ENCODE measurements around the gene WDR27.
A peak's percentile ranks its signal among the peaks of the same experiment; 100 is the strongest.
"Not testable (repeated sequence)": the region's sequence is repeated elsewhere in the genome, so short reads cannot be mapped to it uniquely, and the experiment has no call there.

The WDR27 gene

DNA sequence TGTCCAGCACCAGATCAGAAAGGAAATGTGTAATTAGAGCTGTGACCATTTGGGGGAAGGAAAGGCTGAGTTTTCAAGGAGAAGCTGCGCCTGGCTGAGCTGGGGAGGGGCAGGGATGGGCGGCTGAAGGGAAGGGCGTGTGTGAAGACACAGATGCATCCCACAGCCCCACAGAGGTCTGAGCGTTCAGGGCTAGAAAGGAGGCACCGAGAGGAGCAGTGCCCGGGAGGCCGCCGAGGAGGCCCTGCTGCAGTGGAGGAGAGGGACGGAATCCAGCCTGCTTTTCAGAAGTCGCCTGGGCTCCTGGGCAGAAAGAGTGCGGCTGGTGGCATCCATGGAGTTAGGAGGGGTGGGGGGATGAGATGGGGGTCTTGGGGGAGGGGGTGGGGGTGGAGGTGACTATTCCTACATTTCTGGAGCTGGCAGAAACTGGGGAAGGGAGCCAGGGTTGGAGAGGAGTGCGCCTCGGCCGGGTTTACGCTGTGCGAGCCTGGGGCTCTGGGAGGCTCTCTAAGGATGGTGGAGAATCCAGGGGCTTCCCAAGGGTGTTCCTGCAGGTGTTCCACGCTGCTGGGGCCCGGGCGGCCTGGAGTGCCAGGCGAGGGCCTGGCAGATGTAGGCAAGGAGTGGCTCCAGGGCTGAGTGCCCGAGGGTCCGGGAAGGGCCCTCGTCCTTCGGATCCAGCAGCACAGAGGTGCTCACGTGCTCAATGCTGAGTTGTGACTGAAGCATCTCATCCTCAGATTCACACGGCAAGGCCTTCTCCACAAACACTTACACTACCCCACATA, 41.8 kb downstream of the WDR27 start:
- DNase-seq = no peak

DNA sequence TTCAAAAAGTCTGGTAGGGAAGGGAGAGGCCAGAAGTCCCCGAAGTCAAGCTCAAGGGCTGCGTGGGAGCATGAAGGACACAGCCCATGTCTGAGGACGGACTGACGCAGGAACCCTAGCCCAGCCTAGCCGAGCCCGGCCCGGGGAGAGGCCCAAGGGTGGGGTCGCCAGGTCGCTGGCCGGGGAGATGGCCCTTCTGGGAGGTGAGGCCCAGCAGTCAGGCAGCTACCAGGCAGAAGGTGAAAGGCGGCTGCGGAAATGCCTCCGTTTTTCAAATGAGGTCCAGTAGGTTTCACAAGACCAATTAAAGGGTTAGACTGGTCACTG, 44.6 kb downstream of the WDR27 start:
- DNase-seq = no peak

DNA sequence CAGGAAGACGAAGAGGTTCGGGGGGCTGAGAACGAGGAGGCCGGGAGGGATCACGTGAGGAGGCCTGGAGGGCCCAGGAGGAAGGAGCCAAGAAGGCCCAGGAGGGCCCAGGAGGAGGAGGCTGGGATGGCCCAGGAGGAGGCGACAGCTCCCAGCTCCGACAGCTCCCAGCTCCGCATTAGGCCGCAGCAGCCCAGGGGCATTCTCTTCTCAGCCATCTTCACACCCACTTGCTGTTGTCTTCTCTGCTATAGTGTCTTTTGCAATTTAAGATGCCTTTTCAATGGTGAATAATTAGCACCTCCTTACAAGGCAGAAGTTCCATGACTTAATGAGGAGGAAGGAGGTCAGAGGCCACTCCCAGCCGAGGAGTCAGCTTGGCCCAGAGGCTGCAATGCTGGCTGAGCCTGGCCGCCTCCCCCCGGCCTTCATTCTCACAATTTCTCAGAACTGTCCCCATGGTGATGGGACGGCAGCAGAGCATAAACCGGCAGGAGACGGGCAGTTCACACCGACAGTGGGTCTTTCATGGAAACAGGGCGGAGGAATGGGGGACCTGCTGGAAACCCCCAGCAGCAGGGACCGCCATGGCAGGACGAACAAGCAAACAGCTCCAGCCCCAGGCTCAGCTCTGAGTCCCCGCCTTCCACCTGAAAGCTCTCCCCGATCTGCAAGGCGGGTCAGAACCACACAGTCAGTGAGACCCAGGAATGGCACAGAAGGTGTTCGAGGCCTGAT, 45.1 kb downstream of the WDR27 start:
- DNase-seq = no peak

DNA sequence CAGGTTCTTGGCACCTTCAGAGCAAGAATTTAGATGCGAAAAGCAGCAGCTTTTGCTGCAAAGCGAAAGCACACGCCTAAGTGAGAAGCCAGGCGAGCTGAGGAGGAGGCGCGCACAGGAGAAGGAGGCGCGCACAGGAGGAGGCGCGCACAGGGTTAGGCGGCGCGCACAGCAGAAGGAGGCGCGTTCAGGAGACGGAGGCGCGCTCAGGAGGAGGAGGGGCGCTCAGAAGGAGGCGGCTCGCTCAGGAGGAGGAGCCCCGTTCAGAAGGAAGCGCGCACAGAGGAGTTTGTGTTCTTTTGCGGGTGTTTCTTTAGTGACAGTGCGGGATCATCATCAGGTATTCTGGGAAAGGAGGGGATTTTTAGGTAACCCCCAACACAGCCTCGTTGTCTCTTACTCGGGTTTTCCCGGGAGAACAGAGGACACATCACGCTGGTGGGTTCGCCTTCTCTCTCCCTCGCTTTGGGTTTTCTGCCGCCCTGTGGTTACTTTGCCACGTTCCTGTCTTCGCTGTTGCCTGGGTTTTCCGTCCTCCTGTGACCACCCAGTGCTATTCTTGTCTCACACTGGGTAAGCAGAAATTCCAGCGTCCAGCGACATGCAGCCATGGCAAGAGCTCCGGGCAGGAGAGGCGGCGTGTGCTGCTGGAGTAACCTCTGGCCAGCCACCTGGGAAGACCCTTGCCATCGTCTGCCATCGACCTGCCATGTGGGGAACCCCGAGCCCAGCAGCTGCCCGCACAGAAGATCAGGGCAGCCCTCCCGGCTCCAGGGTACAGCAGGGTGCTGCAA, 47.0 kb downstream of the WDR27 start:
- peak; percentile 77 for DNase-seq

DNA sequence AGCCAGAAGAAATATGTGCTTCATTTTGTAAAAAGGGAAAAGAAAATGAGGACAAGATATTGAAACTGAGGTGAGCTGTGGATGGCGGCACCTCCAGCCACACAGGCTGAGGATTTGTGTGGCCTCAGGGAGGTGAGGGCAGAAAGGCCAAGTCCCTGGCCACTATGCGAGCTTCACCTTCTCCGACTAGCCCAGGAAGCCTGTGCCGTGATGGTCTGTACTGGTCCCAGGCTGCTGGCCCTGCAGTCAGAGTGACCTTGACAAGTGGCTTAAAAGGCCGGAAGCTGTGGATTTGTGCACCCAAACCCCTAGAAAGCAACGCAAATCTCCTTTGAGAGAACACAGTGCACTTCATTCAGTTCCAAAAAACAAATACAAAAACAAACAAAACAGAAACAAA, 48.1 kb downstream of the WDR27 start:
- no peak for DNase-seq

DNA sequence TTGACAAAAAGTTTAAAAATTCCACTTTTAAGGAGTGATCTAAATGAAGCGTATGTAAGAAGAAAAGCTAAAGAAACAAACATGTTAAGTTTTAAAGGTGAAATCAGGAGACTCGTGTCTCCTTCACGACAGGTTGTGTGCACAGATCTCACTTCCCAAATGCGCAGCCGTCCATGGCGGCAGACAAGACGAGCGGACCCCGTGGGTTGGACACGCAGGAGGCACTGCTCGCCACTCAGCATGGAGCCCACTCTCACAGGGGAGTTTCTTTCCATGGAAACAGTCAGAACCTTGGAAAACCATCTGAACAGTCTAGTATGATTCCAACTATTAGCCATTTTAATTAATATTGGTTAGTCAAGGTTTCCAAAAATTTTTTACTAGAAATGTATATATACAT, 48.9 kb downstream of the WDR27 start:
- DNase-seq = no peak

DNA sequence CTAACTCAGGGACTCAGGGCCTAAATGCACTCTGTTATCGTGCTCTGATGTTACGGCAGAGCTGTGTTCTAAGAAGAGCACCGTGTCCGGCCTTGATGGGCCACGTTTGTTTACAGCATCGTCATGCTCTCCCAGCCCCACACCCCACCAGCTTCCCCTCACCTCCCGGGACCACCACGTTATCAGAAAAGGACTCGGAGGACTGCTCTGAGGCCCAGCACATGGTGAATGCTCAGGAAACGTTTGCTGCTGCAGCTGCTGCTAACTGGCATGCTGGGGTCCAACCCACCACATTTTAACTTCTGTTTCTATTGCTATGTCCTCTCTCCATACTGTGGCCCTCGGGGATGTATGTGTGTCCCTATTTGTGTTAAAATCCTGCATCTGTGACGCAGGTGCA, 50.3 kb downstream of the WDR27 start:
- DNase-seq = no peak

DNA sequence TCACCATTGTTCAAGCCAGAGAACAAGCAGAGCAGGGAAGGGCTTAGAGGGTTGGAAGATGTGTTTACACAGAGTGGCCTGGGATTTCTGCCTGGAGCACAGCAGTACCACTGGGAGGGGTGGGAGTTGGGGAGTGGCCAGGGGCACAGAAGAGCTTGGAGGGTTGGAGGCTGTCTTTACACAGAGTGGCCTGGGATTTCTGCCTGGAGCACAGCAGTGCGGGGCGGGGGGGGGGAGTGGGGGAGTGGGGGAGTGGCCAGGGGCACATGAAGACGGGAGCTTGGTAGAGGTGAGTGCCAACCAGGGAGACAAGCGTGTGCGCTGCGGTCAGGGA, 50.9 kb downstream of the WDR27 start:
- DNase-seq = no peak

DNA sequence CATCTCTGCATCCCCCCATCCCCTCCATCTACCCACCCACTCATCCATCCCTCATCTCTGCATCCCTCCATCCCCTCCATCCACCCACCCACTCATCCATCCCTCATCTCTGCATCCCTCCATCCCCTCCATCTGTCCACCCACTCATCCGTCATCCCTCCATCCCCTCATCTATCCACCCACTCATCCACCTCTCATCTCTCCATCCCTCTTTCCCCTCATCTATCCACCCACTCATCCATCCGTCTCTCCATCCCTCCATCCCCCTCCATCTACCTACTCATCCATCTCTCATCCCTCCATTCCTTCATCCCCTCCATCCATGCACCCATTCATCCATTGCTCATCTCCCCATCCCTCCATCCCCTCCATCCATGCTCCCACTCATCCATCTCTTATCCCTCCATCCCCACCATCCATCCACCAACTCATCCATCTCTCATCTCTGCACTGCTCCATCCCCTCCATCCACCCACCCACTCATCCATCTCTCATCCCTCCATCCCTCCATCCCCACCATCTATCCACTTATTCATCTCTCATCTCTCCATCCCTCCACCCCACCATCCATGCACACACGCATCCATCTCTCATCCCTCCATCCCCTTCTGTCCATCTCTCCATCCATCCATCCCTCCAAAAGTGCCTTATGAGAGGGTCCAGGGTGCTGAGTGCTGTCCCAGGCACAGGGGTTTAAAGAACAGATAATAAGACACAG, 51.4 kb downstream of the WDR27 start:
- no peak for DNase-seq

DNA sequence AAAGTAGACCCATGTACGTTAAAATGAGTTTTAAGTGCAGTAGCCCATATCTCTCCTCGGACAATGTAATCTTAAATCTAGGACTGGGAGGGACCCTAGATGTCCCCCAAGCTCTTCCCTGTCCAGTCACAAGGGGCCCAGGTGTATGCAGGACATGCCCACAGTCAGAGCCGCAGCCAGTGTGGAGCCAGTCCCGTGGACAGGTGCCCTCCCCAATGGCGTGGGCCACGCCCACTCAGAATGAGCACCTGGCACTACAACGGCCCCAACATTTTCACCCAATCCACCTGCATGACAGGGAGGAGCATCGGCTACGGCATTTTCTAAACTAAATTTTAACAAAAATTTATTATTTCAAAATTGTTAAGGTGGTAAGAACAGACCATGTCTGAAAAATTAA, 53.2 kb downstream of the WDR27 start:
- DNase-seq = no peak

DNA sequence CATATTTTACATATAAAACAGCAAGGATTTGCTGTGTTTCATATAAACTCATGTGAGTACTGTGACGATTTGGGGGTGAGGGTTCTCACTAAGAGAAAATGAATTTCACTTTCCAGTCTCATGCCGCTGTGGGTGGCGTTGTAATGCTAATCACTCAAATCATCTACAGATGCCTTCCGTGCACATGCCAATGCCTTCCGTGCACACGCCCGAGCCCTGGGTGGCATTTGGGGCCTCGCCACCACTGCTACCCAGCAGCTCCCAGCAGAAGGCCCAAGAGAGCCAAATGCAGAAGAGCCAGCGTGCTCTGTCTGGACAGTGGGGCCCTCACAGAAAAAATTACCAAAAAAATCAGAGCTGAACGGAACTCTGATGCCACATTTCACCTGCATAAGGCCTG, 53.7 kb downstream of the WDR27 start:
- DNase-seq = no peak

DNA sequence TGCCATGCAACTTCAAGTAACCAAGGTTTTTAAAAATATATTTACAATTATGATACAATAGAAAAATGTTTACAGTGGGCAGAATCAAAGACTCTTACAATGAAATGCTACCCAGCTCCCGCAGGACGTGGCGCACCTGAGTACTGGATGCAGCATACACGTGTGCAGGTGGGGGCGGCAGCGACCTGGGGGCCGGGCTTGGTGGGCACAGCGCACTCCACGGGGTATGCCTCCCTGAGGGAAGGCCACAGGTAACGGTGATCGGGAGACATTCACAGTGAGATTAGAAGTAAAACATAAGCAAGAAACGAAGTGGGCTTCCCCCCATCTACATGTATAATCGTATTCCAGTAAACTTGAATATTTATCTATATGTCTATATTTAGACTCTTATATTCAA, 54.2 kb downstream of the WDR27 start:
- DNase-seq = no peak

DNA sequence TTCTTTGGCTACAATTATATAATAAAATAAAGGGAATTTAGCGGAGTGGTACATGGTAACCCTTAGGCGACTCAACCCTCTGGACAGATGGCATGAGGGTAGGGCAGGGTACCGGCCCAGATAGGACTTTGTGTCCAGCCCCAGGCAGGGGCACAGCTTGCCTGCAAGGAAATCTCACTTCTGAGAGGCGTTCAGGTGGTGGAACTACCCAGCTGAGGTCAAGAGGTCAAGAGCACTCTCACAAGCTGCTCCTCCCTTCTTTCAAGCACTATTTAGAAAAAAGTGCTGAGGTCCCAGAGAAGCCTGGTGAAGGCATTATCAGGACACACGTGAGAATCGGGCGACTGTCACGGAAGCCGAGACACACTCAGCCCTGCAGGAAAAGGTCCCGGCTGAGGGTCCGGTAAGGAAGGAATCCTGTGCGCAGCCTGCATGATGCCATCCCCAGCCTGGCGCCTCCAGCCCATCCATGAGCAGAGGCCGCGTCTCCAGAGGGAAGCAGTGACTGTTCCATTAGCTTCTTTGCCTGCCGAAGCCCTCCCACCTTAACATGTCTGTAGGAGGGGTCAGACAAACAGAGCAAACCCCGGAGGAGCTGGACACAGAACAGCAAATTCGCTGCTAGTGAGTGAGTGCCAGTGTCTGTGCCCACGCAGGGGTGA, 54.8 kb downstream of the WDR27 start:
- no peak for DNase-seq

DNA sequence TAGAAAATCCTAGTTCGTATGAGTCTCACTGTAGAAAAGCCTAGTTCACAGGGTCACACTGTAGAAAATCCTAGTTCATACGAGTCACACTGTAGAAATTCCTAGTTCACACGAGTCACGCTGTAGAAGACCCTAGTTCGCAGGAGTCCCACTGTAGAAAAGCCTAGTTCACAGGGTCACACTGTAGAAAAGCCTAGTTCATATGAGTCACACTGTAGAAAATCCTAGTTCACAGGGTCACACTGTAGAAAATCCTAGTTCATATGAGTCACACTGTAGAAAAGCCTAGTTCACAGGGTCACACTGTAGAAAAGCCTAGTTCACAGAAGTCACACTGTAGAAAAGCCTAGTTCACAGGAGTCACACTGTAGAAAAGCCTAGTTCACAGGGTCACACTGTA, 56.4 kb downstream of the WDR27 start:
- not testable (repeated sequence) for DNase-seq

DNA sequence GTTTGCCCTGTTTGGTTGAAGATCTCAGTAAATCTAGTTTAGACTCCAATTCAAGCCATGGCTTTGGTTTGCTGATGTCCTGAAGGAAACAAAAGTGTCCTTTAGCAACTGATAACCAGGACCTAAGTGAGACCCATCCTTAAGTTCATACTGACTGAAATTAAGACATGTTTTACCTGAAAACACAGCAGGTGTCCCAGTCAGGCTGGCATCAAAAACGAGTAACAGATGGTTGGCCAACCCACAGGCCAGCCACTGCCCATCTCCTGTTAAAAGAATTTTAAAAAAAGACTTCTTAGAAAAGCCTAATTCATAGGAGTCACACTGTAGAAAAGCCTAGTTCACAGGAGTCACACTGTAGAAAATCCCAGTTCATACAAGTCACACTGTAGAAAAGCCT, 58.3 kb downstream of the WDR27 start:
- no peak for DNase-seq

DNA sequence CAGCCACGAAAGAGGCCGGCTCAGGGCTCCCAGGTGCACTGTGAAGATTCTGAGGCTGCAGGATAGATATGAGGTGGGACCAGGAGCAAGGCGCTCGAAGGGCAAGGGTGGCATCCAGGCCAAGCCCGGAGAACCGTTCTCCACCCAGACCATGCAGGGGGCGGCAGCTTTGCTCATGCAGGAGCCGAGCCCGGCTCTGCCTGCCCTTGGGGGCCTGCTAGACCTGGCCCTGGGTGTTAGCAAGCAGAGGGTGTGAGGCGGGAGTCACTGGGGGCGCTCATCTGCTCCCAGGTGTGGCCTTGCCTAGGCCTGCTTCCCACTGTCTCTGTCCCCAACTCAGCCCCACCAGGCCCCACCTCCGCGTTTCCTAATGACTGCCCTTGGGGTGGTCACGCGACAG, 59.4 kb downstream of the WDR27 start:
- no peak for DNase-seq

DNA sequence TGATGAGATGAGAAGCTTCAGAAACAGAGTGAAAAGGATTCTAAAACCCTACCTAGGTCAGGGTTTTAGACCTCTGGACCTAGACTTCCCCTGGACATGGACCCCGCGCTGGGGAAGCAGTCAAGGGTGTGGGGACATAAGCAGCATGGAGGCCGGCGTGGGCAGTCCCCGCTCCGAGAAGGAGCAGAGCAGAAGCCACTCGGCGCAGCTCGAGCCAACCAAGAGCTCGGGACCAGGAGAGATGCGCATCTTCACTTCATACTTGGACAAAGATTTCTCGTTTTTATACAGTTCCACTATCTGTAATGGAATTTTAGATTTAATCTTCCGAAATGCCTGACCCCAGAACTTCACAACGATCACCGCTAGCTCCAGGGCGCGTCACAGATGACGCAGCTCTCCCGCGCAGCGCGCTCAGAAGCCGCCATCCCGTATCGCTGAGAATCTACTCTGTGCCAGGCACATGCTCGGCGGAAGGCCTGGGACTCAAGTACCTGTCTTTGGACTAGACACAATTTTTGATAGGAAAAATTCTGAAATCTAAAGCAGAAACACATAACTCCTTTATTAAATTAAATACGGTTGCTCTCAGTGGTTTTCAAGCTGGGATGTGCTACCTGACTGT, 60.3 kb downstream of the WDR27 start:
- DNase-seq = no peak

DNA sequence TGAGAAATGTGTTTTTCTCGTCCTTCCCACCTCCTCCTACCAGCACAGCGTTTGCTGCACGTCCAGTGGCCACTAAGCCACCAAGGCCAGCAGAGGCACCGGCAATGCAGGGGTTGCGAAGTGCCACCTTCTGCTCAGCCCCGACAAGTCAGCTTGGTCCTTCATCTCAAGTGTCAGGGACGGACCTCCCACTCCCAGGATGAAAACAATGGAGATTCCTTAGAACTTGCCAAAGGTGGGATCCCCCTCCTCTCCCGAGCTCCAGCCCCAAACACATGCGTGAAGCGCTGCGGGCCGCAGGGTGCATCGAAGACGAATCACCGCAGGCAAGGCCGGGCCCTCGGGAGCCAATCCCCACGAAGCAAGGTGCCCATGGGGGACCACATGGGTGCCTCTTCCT, 60.8 kb downstream of the WDR27 start:
- no peak for DNase-seq

DNA sequence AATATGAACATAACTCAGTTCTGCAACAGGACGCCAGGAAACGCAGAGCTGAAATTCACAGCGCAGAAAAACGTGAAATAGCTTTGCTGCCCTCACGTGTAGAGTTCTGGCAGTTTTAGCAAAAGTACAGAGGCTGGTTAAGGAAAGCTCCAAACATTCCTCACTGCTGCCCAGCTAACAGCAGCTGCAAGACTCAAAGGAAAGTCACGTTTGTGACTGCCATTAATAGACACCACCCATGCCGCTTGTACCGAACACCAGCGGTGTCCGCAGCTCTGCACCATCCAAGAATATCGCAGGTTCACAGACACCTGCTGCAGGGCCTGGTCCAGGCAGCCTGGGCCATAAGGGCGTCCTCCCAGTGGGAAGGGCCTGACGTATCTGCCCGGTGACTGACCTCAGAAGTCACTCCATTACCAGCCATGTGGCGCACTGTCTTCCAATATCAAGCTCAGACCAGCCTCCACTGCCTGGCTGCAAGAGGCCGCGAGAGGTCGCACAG, 61.4 kb downstream of the WDR27 start:
- DNase-seq = no peak

DNA sequence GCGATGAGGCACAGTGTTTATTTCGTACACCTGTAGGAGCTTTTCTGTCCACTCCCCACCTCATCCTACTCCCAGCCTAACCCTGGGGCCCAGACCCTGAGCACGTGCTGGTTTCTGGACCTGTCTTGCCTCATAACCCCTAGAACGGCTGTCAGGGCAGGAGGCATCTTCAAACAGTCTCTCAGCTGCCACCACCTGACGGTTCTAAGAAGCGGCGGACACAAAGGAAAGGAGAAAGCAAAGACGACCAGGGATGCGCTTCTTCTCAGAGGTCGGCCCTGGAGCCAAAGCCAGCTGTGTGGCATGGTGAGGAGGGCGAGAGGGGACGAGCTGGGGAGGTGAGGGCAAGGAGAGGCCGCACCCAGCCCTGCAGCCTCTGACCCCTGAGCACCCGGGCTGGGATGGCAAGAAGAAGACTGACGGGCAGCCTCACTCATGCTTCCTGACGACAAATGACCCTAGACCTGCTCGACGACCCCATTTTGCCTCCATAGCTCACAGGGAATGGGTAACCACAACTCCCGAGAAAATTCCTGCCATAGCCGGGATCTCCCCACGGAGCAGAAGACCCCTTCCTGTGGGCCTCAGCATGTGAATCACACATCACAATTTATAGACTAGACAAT, 62.1 kb downstream of the WDR27 start:
- no peak for DNase-seq

DNA sequence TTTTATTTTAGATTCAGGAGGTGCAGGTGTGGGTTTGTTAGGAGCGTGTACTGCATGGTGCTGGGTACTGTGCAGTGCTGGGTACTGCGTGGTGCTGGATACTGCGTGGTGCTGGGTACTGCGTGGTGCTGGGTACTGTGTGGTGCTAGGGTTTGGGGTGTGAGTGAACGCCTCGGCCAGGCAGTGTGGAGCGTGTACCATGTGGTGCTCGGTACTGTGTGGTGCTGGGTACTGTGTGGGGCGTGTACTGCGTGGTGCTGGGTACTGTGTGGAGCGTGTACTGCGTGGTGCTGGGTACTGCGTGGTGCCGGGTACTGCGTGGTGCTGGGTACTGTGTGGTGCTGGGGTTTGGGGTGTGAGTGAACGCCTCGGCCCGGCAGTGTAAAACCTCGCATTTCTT, 62.9 kb downstream of the WDR27 start:
- no peak for DNase-seq

DNA sequence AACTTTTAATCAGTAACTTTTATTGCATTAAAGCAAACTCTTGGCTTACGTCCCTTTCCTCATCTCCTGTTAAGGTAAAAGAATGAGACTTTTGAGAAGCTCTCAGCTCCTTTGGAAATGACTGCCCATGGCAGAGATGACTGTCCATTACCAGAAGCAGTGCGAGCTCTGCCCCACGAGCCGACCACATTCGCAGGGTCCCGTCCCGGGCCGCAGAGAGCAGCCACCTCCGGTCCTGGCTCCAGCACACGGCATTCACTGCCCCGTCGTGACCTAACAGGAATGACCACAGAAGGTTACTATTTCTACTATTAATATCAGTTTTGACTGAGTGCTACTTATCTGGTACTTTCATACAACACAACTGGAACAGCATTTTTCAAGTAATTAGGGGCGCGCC, 63.4 kb downstream of the WDR27 start:
- no peak for DNase-seq
